GM12878 (cell line): ENCODE results near the gene DOK7. TPM values are rescaled to one million over a fixed set of nuclear protein-coding genes. Genes with fewer than 3 reads are reported as not detected.

Experiments used
- ATAC-seq: fragments of 200-7000 bp; cut with Tn5 transposase; 3 replicates; pipeline ENCODE4 v1.9.1; 2020; ENCODE audit warnings: mild to moderate bottlenecking, moderate library complexity
- BruUV-seq: library from RNA; stranded (reverse); fragments of 400-500 nt; replicated peaks from 2 replicates; lab custom pipeline; 2021; lab: Mats Ljungman, UMichigan
- CTCF ChIA-PET: fragments of 300-600 bp; sonication (Branson Sonifier 250); formaldehyde crosslinking; extraction: SDS; loops from one replicate; lab custom pipeline; 2021; ENCODE audit warnings: inconsistent platforms; lab: Yijun Ruan, JAX
- POLR2A ChIA-PET: fragments of 350-600 bp; formaldehyde crosslinking; extraction: SDS; loops from one replicate; lab custom pipeline; 2021; ENCODE audit warnings: inconsistent platforms; lab: Charles Lee
- RAD21 ChIA-PET: fragments of 300-600 bp; sonication (Branson Sonifier 250); formaldehyde crosslinking; loops from one replicate; lab custom pipeline; 2023; ENCODE audit warnings: antibody characterized with exemption; ENCODE audit not compliant: unreplicated experiment; lab: Charles Lee
- SMC1A ChIA-PET: fragments of 300-600 bp; sonication (Branson Sonifier 250); formaldehyde crosslinking; loops from one replicate; lab custom pipeline; 2023; ENCODE audit not compliant: unreplicated experiment, uncharacterized antibody; lab: Charles Lee
- DNase-seq: peaks from one replicate; pipeline ENCODE4 v3.0.0-alpha.2; 2011; ENCODE audit warnings: low read depth, low spot score
- FAIRE-seq: peaks from 3 replicates; lab custom pipeline; 2011; peaks lifted over from hg19 to GRCh38; lab: Jason Lieb, UNC
- H2AFZ ChIP-seq: 2 replicates; pipeline ENCODE4 v1.6.0; 2011; ENCODE audit warnings: low read depth, low read length, control low read depth; ENCODE audit not compliant: control insufficient read depth
- H3K27ac ChIP-seq: 2 replicates; pipeline ENCODE4 v1.5.1; 2011; ENCODE audit warnings: control low read depth; ENCODE audit not compliant: control insufficient read depth, insufficient read depth
- H3K27me3 ChIP-seq, 2 experiments: replicated peaks in 1 of 2; 2 replicates each; pipeline versions ENCODE4 v1.6.0 to v1.6.1; 2011; ENCODE audit warnings: low read length in 1 of 2; ENCODE audit not compliant: control insufficient read depth in 2 of 2, insufficient read depth in 2 of 2
- H3K36me3 ChIP-seq, 2 experiments: 2 replicates each; pipeline ENCODE4 v1.5.1; 2011; ENCODE audit warnings: low read length in 1 of 2; ENCODE audit not compliant: control insufficient read depth in 2 of 2, insufficient read depth in 2 of 2
- H3K4me1 ChIP-seq: 2 replicates; pipeline ENCODE4 v1.6.1; 2011; ENCODE audit warnings: mild to moderate bottlenecking, low read length, moderate library complexity, mixed read lengths; ENCODE audit not compliant: control insufficient read depth, insufficient read depth
- H3K4me2 ChIP-seq: 2 replicates; pipeline ENCODE4 v1.6.0; 2011; ENCODE audit warnings: control low read depth; ENCODE audit not compliant: control insufficient read depth, insufficient read depth
- H3K4me3 ChIP-seq: fragments of 200-600 bp; sonication (generic); 2 replicates; pipeline ENCODE4 v1.5.1; 2016
- H3K79me2 ChIP-seq: 2 replicates; pipeline ENCODE4 v1.6.0; 2011; ENCODE audit warnings: low read length; ENCODE audit not compliant: control insufficient read depth, insufficient read depth
- H3K9ac ChIP-seq: 2 replicates; pipeline ENCODE4 v1.8.0; 2011; ENCODE audit warnings: low read length, control low read depth, mixed read lengths; ENCODE audit not compliant: control insufficient read depth, insufficient read depth
- H3K9me3 ChIP-seq: replicated peaks from 3 replicates; pipeline ENCODE4 v1.5.1; 2011; ENCODE audit warnings: mild to moderate bottlenecking, low read length; ENCODE audit not compliant: control insufficient read depth, insufficient read depth
- H4K20me1 ChIP-seq: 2 replicates; pipeline ENCODE4 v1.6.0; 2011; ENCODE audit not compliant: control insufficient read depth, insufficient read depth
- CBFB ChIP-seq: IDR thresholded peaks from 2 replicates; pipeline ENCODE4 v1.6.1; 2016; ENCODE audit warnings: antibody characterized with exemption, low read depth
- DPF2 ChIP-seq: fragments of 450-650 bp; IDR thresholded peaks from 2 replicates; pipeline ENCODE4 v1.6.1; 2017; ENCODE audit warnings: mild to moderate bottlenecking
- GATAD2B ChIP-seq: fragments of 450-650 bp; conservative IDR thresholded peaks from 2 replicates; pipeline ENCODE4 v1.6.1; 2017; ENCODE audit warnings: low read depth, mild to moderate bottlenecking, moderate library complexity
- HDAC6 ChIP-seq: fragments of 200-600 bp; sonication (generic); IDR thresholded peaks from one replicate; pipeline ENCODE4 v1.8.0; 2017; ENCODE audit warnings: antibody characterized with exemption; ENCODE audit not compliant: unreplicated experiment
- LARP7 ChIP-seq: fragments of 450-650 bp; IDR thresholded peaks from 2 replicates; pipeline ENCODE4 v1.6.1; 2017; ENCODE audit warnings: mild to moderate bottlenecking
- SMC3 ChIP-seq: IDR thresholded peaks from 2 replicates; pipeline ENCODE4 v1.6.1; 2011; ENCODE audit warnings: low read length, improper control_type of control experiment, borderline replicate concordance
- SP1 ChIP-seq: IDR thresholded peaks from one replicate; pipeline ENCODE4 v1.6.1; 2011; ENCODE audit warnings: low read depth, low read length
- TCF12 ChIP-seq: IDR thresholded peaks from 2 replicates; pipeline ENCODE4 v1.6.1; 2011; ENCODE audit warnings: low read depth, mild to moderate bottlenecking, low read length
- YY1 ChIP-seq: IDR thresholded peaks from 2 replicates; pipeline ENCODE4 v1.6.1; 2011; ENCODE audit warnings: low read depth, mild to moderate bottlenecking, low read length
- ZNF207 ChIP-seq: fragments of 450-650 bp; IDR thresholded peaks from 2 replicates; pipeline ENCODE4 v1.6.1; 2014; ENCODE audit warnings: antibody characterized with exemption, mild to moderate bottlenecking, borderline replicate concordance
- ZNF217 ChIP-seq: fragments of 450-650 bp; IDR thresholded peaks from 2 replicates; pipeline ENCODE4 v1.6.1; 2017; ENCODE audit warnings: antibody characterized with exemption, mild to moderate bottlenecking
- WGBS: methylation state at CpG from one replicate; pipeline ENCODE4 v1.1.6; 2016; ENCODE audit warnings: low lambda C conversion rate; ENCODE audit not compliant: insufficient replicate concordance, insufficient coverage; ENCODE audit errors: missing lambda C conversion rate; 5-methylcytosine and 5-hydroxymethylcytosine counted together
- in situ Hi-C: fragments of 300-500 bp; cut with MboI; formaldehyde crosslinking; loops from 9 replicates; pipeline ENCODE4 v1.14.3; 2018; ENCODE audit warnings: mixed read lengths
- intact Hi-C: fragments of 100-400 bp; cut with micrococcal nuclease; formaldehyde crosslinking; loops from one replicate; pipeline ENCODE4 v1.14.2; 2022; ENCODE audit not compliant: unreplicated experiment
- polyA plus RNA-seq, 11 experiments: library from polyadenylated mRNA; depleted of rRNA in 4 of 11; unstranded in 6 of 11; stranded (reverse) in 5 of 11; fragments of >200 nt; fragmentation: Nextera tagmentation in 4 of 11; fragmentation: Illumina TruSeq in 1 of 11; extraction: Ambion mirVana in 4 of 11; extraction: Trizol in 1 of 11; gene quantifications; 1 replicate in 1 of 11; 2 replicates in 10 of 11; pipeline versions ENCODE4 v1.2.1 to v1.2.3, GENCODE V29; 2011 to 2016; ENCODE audit warnings: inconsistent platforms in 2 of 11, missing spikeins in 2 of 11, low read depth in 1 of 11
- total RNA-seq, 4 experiments: library from RNA; depleted of rRNA in 3 of 4; stranded (reverse); fragments of >200 nt in 3 of 4; fragmentation: Illumina TruSeq in 1 of 4; extraction: Trizol in 1 of 4; gene quantifications; 2 replicates each; pipeline versions ENCODE4 v1.2.1 to v1.2.3, GENCODE V29; 2013 to 2021
- TF ChIP-seq, protein P1 (sequence below): fragments of 450-650 bp; IDR thresholded peaks from 2 replicates; pipeline ENCODE4 v1.6.1; 2014; ENCODE audit warnings: mild to moderate bottlenecking
- TF ChIP-seq, protein P2 (sequence below): fragments of 450-650 bp; IDR thresholded peaks from 2 replicates; pipeline ENCODE4 v1.6.1; 2018; ENCODE audit warnings: borderline replicate concordance, mild to moderate bottlenecking; ENCODE audit not compliant: partially characterized antibody
- TF ChIP-seq, protein P3 (sequence below), 3 experiments: IDR thresholded peaks in 2 of 3; conservative IDR thresholded peaks in 1 of 3; 2 replicates each; pipeline ENCODE4 v1.5.1; 2011; ENCODE audit warnings: low read depth in 3 of 3, low read length in 3 of 3, mild to moderate bottlenecking in 3 of 3, control low read depth in 2 of 3, moderate library complexity in 2 of 3, inconsistent platforms in 1 of 3, mixed read lengths in 1 of 3; ENCODE audit not compliant: control insufficient read depth in 2 of 3, insufficient read depth in 1 of 3; ENCODE audit errors: extremely low read depth in 1 of 3

The DOK7 gene
- total and polyA plus RNA-seq, 10 of the 15 experiments (the other 5 are each of a cell fraction or from before 2014, with no cell fraction given) = 0.04 to 0.46 (median 0.18) TPM; not detected in 4

DNA sequence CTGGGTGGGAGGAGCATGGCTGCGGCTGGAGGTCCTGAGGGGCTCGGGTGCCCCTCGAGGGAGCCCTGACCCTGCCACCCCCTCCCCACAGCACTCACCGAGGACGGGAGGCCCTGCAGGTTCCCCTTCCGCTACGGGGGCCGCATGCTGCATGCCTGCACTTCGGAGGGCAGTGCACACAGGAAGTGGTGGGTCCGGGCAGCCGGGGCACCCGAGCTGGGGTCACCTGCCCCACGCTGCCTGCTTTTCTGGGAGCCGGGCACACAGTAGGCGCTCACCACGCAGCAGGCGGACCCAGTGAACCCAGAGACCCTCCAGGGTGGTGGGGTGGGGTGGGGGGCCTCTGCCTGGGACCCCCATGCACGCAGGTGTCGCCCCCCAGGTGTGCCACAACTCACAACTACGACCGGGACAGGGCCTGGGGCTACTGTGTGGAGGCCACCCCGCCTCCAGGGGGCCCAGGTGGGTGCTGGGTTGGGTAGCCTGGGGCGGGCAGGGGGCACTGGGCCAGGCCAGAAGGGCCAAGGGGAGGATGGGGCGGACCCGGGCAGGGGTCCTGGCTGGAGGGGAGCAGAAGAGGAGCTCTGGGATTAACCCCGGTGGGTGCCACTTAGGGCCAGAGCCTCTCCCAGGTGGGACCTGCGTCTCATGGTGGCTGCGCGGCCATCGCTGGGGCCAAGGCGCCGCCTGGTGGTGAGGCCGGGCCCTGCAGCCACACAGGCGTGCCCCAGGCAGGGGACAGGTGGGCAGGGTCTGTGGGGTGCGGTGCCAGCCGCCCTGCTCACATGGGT, 20.0 kb upstream of the DOK7 start:
- H4K20me1 ChIP-seq = no peaks in the 10 kb centered on the region
- H3K4me3 ChIP-seq = no peak overlapping the region
- H3K4me1 ChIP-seq = no peaks in the 10 kb centered on the region
- H3K9ac ChIP-seq = no peak overlapping the region
- H3K27ac ChIP-seq = no peak overlapping the region
- H3K4me2 ChIP-seq = no peak overlapping the region
- 18% methylated on average over 28 of the region's 36 CpGs for WGBS
- intact Hi-C loops (loop anchor here (1.0 to 2.0 kb wide), 2 partner anchors 97 to 336 kb away; no protein-coding TSS in a partner anchor), in situ Hi-C loops (loop anchor here (10.0 kb wide), 1 partner anchor 338 kb away; no protein-coding TSS in a partner anchor)
- H3K79me2 ChIP-seq = no peaks in the 10 kb centered on the region
- SMC1A ChIA-PET = interaction anchor here (0.9 to 5.8 kb wide), 4 partner anchors 86 to 109 kb away, joined by 3 to 35 read pairs (median 4); no protein-coding TSS in a partner anchor
- no peak overlapping the region for H2AFZ ChIP-seq
- DNase-seq (no peak), ATAC-seq (peak; percentile 95), FAIRE-seq (no peak)
- BruUV-seq = no TSS peak
- POLR2A ChIA-PET = no interaction called here
- no peaks in the 10 kb centered on the region for H3K27me3 ChIP-seq
- no peaks in the 10 kb centered on the region for H3K9me3 ChIP-seq
- RAD21 ChIA-PET = interaction anchor here (1.0 to 1.5 kb wide), 3 partner anchors 37 to 109 kb away, joined by 3 to 9 read pairs (median 3); no protein-coding TSS in a partner anchor
- CTCF ChIA-PET = interaction anchor here (0.6 to 7.0 kb wide), 8 partner anchors 8 to 405 kb away, joined by 3 to 81 read pairs (median 3); no protein-coding TSS in a partner anchor
- no peaks in the 10 kb centered on the region for H3K36me3 ChIP-seq
- TF ChIP-seq YY1 (peak; percentile 92), LARP7 (0 out of 2 replicates have a peak, but pooled peaks have one; percentile 64), DPF2 (0 out of 2 replicates have a peak, but pooled peaks have one; percentile 22), GATAD2B (0 out of 2 replicates have a peak, but pooled peaks have one; percentile 31), TCF12 (0 out of 2 replicates have a peak, but pooled peaks have one; percentile 45), SP1 (peak; percentile 23), ZNF207 (no peak), ZNF217 (no peak), HDAC6 (no peak), SMC3 (peak; percentile 100), CBFB (no peak)
- TF ChIP-seq, protein P1, sequence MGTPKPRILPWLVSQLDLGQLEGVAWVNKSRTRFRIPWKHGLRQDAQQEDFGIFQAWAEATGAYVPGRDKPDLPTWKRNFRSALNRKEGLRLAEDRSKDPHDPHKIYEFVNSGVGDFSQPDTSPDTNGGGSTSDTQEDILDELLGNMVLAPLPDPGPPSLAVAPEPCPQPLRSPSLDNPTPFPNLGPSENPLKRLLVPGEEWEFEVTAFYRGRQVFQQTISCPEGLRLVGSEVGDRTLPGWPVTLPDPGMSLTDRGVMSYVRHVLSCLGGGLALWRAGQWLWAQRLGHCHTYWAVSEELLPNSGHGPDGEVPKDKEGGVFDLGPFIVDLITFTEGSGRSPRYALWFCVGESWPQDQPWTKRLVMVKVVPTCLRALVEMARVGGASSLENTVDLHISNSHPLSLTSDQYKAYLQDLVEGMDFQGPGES = 0 out of 2 replicates have a peak, but pooled peaks have one; percentile 28
- TF ChIP-seq, protein P2, sequence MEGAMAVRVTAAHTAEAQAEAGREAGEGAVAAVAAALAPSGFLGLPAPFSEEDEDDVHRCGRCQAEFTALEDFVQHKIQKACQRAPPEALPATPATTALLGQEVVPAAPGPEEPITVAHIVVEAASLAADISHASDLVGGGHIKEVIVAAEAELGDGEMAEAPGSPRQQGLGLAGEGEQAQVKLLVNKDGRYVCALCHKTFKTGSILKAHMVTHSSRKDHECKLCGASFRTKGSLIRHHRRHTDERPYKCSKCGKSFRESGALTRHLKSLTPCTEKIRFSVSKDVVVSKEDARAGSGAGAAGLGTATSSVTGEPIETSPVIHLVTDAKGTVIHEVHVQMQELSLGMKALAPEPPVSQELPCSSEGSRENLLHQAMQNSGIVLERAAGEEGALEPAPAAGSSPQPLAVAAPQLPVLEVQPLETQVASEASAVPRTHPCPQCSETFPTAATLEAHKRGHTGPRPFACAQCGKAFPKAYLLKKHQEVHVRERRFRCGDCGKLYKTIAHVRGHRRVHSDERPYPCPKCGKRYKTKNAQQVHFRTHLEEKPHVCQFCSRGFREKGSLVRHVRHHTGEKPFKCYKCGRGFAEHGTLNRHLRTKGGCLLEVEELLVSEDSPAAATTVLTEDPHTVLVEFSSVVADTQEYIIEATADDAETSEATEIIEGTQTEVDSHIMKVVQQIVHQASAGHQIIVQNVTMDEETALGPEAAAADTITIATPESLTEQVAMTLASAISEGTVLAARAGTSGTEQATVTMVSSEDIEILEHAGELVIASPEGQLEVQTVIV = no peak
- TF ChIP-seq, protein P3, sequence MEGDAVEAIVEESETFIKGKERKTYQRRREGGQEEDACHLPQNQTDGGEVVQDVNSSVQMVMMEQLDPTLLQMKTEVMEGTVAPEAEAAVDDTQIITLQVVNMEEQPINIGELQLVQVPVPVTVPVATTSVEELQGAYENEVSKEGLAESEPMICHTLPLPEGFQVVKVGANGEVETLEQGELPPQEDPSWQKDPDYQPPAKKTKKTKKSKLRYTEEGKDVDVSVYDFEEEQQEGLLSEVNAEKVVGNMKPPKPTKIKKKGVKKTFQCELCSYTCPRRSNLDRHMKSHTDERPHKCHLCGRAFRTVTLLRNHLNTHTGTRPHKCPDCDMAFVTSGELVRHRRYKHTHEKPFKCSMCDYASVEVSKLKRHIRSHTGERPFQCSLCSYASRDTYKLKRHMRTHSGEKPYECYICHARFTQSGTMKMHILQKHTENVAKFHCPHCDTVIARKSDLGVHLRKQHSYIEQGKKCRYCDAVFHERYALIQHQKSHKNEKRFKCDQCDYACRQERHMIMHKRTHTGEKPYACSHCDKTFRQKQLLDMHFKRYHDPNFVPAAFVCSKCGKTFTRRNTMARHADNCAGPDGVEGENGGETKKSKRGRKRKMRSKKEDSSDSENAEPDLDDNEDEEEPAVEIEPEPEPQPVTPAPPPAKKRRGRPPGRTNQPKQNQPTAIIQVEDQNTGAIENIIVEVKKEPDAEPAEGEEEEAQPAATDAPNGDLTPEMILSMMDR (IDR thresholded peaks at IDR 0.05 in 2 of 3, conservative IDR thresholded peaks at IDR 0.05 in 1 of 3; ENCODE audit: control insufficient read depth in 2 of 3, extremely low read depth in 1 of 3, insufficient read depth in 1 of 3, low read depth in 3 of 3, low read length in 3 of 3) = peak; percentile 96 to 99 (median 98); a peak in 5 of 6 replicates
